ENCODE data around the gene ITPR3.

Gene ITPR3

DNA sequence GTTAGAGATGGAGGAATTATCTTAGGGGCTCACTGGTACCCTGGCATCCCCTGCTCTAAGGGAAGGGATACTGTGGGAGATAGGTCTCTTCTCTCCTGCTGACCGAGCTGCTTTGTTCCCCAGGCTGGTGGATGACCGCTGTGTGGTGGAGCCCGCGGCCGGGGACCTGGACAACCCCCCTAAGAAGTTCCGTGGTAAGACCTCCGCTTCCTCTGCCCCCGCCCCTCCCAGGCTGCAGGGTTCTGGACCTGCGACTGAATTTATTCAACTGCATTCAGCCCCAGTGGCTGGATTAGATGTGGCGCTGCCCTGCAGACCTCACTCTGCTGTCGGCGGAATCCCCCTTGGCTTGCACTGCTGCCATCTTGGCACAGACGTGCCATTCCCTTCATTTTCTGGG, 19.2 kb downstream of the ITPR3 start:
- no peak for DNase-seq

GRCh38 chr6:33641144-33641543, 20.0 kb downstream of the ITPR3 start:
- no peak for DNase-seq

- no peak for DNase-seq
Observed at GRCh38 chr6:33641602-33642001, 20.5 kb downstream of the ITPR3 start.

- DNase-seq = no peak
Observed at GRCh38 chr6:33642897-33643296, 21.8 kb downstream of the ITPR3 start.

- no peak for DNase-seq
Observed at GRCh38 chr6:33651403-33651802, 30.3 kb downstream of the ITPR3 start.

DNA sequence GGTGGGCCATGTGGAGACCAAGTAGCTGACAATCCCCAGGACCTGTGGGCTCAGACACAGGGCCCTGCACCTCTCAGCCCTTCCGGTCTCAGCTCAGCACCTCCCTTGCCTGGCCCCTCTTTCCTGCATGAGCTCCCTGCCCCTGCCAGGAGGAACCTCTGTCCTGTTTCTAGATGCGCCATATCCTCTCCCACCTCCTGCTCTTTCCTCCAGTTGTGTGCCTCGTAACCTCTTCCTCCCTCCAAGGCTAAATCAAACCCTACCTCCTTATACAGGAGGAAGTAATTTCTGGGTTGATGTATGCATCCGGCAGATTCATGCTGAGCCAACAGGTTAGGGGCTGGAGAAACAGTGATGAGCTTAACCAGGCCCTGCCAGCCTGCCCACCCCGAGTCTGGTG, 30.9 kb downstream of the ITPR3 start:
- no peak for DNase-seq

GRCh38 chr6:33654831-33655554, 33.9 kb downstream of the ITPR3 start:
- DNase-seq = no peak

GRCh38 chr6:33656844-33657243, 35.7 kb downstream of the ITPR3 start:
- DNase-seq = no peak

DNA sequence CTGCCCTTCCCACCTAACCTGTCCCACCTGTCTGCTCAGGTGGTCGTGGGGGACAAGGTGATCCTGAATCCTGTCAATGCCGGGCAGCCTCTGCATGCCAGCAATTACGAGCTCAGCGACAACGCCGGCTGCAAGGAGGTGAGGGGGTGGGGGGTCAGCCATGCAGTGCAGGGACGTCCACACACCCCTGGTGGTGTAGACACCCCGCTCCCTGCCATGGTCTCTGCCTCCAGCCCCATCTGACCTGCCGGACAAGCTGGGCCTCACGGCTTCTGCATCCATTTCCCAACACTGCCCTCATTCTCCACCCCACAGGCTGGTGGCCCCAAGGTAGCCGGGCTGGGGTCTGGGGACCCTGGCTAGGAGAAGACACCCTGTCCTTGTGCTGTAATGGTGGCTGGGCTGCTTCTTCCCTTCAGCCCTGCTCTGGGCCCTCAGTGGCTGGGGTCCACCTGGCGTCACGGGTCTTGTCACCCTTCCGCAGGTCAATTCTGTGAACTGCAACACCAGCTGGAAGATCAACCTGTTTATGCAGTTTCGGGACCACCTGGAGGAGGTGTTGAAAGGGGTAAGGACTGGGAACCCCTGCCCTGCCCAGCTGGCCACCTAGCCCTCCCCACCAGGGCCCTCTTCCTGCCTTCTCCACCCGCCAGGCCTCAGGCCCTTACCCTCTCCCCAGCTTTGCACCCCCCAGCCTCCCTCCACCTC, 38.0 kb downstream of the ITPR3 start:
- no peak for DNase-seq

- DNase-seq = no peak
Observed at GRCh38 chr6:33659986-33660385, 38.9 kb downstream of the ITPR3 start.

GRCh38 chr6:33661106-33661838, 40.1 kb downstream of the ITPR3 start:
- no peak for DNase-seq

DNA sequence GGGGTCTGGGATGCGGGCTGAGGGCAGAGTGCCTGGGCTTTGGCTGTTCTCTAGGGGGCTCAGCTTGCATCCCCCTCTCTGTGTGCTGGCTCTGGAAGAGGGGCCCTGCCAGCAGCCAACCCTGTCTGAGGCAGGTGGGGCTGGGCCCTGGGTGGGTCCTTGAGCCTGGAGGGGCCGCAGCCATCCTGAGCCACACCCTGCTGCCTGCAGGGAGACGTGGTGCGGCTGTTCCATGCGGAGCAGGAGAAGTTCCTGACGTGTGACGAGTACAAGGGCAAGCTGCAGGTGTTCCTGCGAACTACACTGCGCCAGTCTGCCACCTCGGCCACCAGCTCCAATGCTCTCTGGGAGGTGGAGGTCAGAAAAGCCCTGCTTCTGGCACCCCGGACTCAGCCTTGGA, 41.2 kb downstream of the ITPR3 start:
- no peak for DNase-seq

- DNase-seq = no peak
Observed at GRCh38 chr6:33663028-33663427, 41.9 kb downstream of the ITPR3 start.

GRCh38 chr6:33663727-33664449, 42.8 kb downstream of the ITPR3 start:
- no peak for DNase-seq

DNA sequence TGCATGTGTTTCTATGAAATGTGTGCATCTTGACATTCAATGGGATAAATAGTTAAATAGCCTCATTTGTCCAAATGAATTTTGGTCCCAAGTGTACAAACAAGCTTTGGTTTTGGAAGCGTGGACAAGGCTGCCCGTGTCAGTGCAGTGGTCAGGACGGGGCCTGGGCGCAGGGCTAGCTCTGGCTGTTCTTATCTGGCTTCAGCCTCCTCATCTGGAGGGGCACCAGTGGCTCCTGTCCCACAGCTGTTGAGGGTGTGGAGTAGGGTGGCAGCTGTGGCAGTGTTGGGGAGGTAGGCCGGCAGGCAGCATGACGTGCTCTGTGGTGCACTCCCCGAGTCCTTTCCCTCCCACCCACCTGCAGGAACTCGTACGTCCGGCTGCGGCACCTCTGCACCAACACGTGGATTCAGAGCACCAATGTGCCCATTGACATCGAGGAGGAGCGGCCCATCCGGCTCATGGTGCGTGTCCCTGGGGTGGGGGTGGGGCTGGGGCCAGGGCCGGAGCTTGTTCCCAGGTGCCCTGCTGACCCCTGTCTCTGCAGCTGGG, 43.5 kb downstream of the ITPR3 start:
- DNase-seq = no peak

DNA sequence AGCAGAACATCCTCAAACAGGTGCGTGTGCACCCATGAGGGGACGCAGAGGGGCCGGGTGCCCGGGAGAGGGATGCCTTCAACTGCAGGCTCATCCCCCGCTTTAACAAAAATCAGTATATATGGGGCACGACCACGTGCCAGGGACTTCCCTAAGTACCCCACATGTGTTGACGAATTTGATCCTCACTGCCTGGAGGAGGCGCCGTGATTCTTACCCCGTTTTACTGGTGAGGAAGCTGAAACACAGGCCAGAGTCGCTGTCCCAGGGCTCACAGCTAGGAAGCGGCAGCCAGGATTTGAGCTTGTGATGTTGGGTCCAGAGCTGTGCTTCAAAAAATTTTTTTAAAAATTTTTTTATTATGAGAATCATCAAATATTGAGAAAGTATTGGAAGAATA, 44.8 kb downstream of the ITPR3 start:
- no peak for DNase-seq

DNA sequence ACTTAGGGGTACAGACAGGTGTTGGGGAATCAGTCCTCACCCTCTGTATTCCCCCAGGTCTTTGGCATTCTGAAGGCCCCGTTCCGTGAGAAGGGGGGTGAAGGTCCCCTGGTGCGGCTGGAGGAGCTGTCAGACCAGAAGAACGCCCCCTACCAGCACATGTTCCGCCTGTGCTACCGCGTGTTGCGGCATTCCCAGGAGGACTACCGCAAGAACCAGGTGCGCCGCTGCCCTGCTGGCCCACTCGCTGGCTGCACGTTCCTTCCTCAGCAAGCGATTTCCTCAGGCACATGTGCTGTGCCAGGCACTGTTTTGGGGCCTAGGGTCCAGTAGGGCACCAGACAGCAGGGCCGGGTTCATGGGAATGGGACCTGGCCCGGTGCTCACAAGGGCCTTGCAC, 46.0 kb downstream of the ITPR3 start:
- DNase-seq = no peak

DNA sequence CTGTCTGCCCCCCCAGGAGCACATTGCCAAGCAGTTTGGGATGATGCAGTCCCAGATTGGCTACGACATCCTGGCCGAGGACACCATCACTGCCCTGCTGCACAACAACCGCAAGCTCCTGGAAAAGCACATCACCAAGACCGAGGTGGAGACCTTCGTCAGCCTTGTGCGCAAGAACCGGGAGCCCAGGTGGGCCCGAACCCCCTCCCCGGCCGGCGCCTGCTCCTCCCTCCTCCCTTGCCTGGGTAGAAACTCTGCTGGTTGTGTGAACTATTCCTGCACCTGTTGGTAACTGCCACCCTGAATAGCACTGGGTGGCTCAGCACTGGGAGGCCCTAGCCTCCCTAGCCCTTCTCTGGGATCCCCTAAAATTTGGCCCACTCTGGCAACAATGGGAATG, 46.7 kb downstream of the ITPR3 start:
- no peak for DNase-seq

GRCh38 chr6:33668328-33668727, 47.2 kb downstream of the ITPR3 start:
- no peak for DNase-seq

DNA sequence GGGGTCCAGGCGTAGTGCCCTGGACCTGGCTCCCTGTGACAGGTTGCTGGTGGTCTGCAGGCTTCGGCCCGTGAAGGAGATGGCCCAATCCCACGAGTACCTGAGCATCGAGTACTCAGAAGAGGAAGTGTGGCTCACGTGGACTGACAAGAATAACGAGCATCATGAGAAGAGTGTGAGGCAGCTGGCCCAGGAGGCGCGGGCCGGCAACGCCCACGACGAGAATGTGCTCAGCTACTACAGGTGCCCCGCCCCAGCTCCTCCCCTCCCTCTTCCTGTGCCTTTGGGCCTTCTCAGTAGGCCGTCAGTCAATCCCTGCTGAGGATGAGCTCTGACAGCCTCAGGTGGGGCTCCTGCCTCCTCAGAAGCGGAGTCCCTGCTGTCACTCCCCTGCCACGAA, 47.8 kb downstream of the ITPR3 start:
- DNase-seq = peak; percentile 54

DNA sequence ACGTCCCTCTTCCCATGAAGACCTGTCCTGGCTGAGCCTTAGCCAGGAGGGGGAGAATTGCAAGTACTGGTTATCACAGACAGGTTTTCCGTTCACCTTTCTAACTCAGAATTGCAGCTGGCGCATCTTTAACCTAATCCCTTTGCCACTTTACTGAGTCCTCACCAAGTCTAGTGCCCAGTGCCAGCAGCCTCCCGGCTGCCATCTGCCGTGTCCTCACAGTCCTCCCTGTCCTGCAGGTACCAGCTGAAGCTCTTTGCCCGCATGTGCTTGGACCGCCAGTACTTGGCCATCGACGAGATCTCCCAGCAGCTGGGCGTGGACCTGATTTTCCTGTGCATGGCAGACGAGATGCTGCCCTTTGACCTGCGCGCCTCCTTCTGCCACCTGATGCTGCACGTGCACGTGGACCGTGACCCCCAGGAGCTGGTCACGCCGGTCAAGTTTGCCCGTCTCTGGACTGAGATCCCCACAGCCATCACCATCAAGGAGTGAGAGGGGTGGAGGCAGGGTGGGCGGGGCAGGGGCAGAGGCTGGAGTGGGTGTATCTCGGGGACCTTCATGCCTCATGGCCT, 49.1 kb downstream of the ITPR3 start:
- DNase-seq = no peak

DNA sequence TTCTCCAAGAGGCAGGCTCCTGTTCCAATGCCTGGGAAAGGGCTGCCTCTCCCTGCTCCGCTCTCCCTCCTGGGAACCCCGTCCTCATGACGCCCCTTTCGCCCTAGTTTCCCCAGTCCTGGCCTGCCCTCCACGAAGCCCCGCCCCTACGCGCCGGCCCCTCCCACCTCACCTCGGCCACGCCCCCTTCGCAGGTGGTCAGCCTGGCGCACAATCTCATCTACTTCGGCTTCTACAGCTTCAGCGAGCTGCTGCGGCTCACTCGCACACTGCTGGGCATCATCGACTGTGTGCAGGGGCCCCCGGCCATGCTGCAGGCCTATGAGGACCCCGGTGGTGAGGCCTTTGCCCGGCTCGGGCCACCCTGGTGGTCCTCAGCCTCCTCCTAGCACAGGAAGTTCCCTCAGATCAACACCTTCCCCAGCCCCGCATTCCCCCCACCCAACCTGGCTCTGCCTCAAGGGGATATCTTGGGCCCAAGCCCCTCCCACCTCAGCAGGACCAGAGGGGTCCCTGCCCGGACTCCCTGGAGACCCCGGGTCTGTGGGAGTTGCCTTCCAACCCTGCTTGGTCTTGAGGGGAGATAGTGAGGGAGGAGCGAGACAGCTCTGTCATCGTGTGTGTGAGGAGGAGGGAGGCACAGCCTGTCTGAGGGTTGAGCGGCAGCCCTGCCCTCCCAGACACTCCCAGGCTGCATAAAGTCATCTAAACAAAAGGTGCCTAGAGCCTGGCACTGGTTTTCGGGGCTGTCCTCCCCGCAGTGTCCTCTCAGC, 50.0 kb downstream of the ITPR3 start:
- no peak for DNase-seq
